ENCODE measurements around the gene ERAS.

Gene ERAS

DNA sequence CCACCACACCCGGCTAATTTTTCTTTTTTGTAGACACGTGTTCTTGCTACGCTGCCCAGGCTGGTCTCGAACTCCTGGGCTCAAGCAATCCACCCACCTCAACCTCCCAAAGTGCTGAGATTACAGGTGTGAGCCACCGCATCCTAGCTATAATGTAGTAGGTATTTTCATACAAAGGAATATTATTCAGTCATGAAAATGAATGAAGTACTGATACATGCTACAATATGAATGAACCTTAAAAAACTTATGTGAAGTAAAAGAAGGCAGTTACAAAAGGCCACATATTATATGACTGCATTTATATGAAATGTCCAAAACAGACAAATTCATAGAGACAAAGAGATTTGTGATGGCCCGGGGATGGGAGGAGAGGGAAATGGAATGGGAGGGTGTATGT, 44.6 kb upstream of the ERAS start:
- Histone ChIP-seq H3K9ac (ENCODE audit: low read depth, low read length) (no peak overlapping the region), H3K79me2 (ENCODE audit: insufficient read depth, low read length) (no peaks in the 10 kb centered on the region), H3K4me2 (ENCODE audit: insufficient read depth, low read length) (no peak overlapping the region), H3K27ac (ENCODE audit: low read length) (no peak overlapping the region), H3K4me1 (ENCODE audit: insufficient read depth, low read length) (no peaks in the 10 kb centered on the region), H2AFZ (ENCODE audit: low read depth, low read length) (no peak overlapping the region), H3K27me3 (ENCODE audit: insufficient read depth, low read length, poor library complexity) (no peaks in the 10 kb centered on the region), H3K4me3 (ENCODE audit: low read depth in 1 of 2, low read length in 2 of 2) (no peak overlapping the region), H4K20me1 (ENCODE audit: insufficient read depth, low read length) (no peaks in the 10 kb centered on the region), H3K9me3 (ENCODE audit: insufficient read depth, low read length, severe bottlenecking) (no peaks in the 10 kb centered on the region), H3K36me3 (ENCODE audit: insufficient read depth, low read length) (no peaks in the 10 kb centered on the region)
- ATAC-seq (ENCODE audit: insufficient read depth, low read depth) (no peak), DNase-seq (no peak)
- TF ChIP-seq EZH2 (IDR thresholded peaks at IDR 0.05; ENCODE audit: borderline replicate concordance, low read depth, low read length, severe bottlenecking) = no peak
- TF ChIP-seq, protein P1, sequence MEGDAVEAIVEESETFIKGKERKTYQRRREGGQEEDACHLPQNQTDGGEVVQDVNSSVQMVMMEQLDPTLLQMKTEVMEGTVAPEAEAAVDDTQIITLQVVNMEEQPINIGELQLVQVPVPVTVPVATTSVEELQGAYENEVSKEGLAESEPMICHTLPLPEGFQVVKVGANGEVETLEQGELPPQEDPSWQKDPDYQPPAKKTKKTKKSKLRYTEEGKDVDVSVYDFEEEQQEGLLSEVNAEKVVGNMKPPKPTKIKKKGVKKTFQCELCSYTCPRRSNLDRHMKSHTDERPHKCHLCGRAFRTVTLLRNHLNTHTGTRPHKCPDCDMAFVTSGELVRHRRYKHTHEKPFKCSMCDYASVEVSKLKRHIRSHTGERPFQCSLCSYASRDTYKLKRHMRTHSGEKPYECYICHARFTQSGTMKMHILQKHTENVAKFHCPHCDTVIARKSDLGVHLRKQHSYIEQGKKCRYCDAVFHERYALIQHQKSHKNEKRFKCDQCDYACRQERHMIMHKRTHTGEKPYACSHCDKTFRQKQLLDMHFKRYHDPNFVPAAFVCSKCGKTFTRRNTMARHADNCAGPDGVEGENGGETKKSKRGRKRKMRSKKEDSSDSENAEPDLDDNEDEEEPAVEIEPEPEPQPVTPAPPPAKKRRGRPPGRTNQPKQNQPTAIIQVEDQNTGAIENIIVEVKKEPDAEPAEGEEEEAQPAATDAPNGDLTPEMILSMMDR (IDR thresholded peaks at IDR 0.05; ENCODE audit: borderline replicate concordance, extremely low read depth, low read length, poor library complexity, severe bottlenecking) = no peak

DNA sequence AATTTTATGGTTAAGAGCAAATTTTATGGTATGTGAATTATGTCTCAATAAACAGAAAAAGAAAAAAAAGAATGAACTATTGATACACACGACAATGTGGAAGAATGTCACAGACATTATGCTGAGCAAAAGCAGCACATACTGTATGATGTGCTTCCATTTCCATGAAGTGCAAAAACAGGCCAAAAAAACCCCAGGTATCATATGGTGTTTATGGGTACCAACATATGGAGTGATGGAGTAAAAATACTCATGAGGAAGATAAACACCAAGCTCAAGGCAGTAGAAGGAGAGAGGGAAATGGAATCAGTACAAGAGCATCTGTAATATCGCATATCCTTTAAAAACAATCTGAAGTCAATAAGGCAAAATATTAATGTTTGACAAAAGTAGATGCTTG, 44.1 kb upstream of the ERAS start:
- no peaks in the 10 kb centered on the region for H4K20me1 ChIP-seq (ENCODE audit: insufficient read depth, low read length)
- DNase-seq (no peak), ATAC-seq (ENCODE audit: insufficient read depth, low read depth) (no peak)
- TF ChIP-seq EZH2 (IDR thresholded peaks at IDR 0.05; ENCODE audit: borderline replicate concordance, low read depth, low read length, severe bottlenecking) = no peak
- TF ChIP-seq, protein P1 (IDR thresholded peaks at IDR 0.05; ENCODE audit: borderline replicate concordance, extremely low read depth, low read length, poor library complexity, severe bottlenecking) = no peak
- no peaks in the 10 kb centered on the region for H3K27me3 ChIP-seq (ENCODE audit: insufficient read depth, low read length, poor library complexity)
- no peak overlapping the region for H2AFZ ChIP-seq (ENCODE audit: low read depth, low read length)
- no peaks in the 10 kb centered on the region for H3K79me2 ChIP-seq (ENCODE audit: insufficient read depth, low read length)
- H3K4me3 ChIP-seq (ENCODE audit: low read depth in 1 of 2, low read length in 2 of 2) = no peak overlapping the region
- H3K36me3 ChIP-seq (ENCODE audit: insufficient read depth, low read length) = no peaks in the 10 kb centered on the region
- no peak overlapping the region for H3K27ac ChIP-seq (ENCODE audit: low read length)
- H3K4me1 ChIP-seq (ENCODE audit: insufficient read depth, low read length) = no peaks in the 10 kb centered on the region
- no peak overlapping the region for H3K9ac ChIP-seq (ENCODE audit: low read depth, low read length)
- H3K9me3 ChIP-seq (ENCODE audit: insufficient read depth, low read length, severe bottlenecking) = no peaks in the 10 kb centered on the region
- no peak overlapping the region for H3K4me2 ChIP-seq (ENCODE audit: insufficient read depth, low read length)

DNA sequence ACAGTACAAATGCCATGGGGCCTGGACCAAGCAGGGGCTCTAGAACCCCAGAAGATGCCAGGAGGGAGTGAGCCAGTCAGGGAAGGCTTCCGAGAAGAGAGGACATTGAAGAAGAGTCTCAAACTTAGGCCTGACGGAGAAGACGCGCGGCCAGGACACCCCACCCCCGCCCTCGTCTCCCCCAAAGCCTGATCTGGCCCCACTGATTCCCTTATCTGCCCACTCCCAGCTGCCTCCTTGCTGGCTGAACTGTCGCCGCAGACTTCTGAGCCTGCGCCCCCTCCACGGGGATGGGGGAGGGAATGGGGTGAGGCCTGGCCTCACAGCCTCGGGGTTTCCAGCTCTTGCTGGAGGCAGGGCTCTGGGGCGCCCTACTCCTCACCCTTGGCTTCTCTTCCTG, 43.5 kb upstream of the ERAS start:
- Histone ChIP-seq H3K27me3 (ENCODE audit: insufficient read depth, low read length, poor library complexity) (no peaks in the 10 kb centered on the region), H3K4me1 (ENCODE audit: insufficient read depth, low read length) (no peaks in the 10 kb centered on the region), H3K27ac (ENCODE audit: low read length) (no peak overlapping the region), H3K36me3 (ENCODE audit: insufficient read depth, low read length) (no peaks in the 10 kb centered on the region), H3K9me3 (ENCODE audit: insufficient read depth, low read length, severe bottlenecking) (no peaks in the 10 kb centered on the region), H3K79me2 (ENCODE audit: insufficient read depth, low read length) (no peaks in the 10 kb centered on the region), H3K9ac (ENCODE audit: low read depth, low read length) (no peak overlapping the region), H3K4me2 (ENCODE audit: insufficient read depth, low read length) (no peak overlapping the region), H4K20me1 (ENCODE audit: insufficient read depth, low read length) (no peaks in the 10 kb centered on the region), H2AFZ (ENCODE audit: low read depth, low read length) (no peak overlapping the region), H3K4me3 (ENCODE audit: low read depth in 1 of 2, low read length in 2 of 2) (no peak overlapping the region)
- TF ChIP-seq, protein P1 (IDR thresholded peaks at IDR 0.05; ENCODE audit: borderline replicate concordance, extremely low read depth, low read length, poor library complexity, severe bottlenecking) = no peak
- TF ChIP-seq EZH2 (IDR thresholded peaks at IDR 0.05; ENCODE audit: borderline replicate concordance, low read depth, low read length, severe bottlenecking) = no peak
- no peak for ATAC-seq (ENCODE audit: insufficient read depth, low read depth)
- DNase-seq = no peak

DNA sequence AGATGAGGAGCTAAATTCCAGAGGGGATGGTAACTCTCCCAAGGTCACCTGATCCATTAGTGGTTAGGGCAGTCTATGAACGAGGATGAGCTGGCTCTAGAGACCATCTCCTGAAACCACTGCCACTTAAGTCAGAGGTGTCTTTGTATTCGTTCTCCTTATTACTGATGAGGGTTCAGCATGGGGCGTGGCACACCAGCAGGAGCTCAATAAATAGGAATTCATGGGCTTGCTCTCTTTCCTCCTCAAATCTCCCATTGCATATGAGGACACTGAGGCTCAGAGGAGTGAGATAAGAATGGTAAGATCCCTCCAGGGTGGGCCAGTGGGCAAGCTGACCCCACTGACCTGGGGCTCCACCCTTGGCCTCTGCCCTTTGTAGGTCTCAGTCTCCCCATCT, 41.6 kb upstream of the ERAS start:
- no peaks in the 10 kb centered on the region for H3K79me2 ChIP-seq (ENCODE audit: insufficient read depth, low read length)
- H3K9me3 ChIP-seq (ENCODE audit: insufficient read depth, low read length, severe bottlenecking) = no peaks in the 10 kb centered on the region
- H3K27ac ChIP-seq (ENCODE audit: low read length) = no peak overlapping the region
- no peaks in the 10 kb centered on the region for H3K27me3 ChIP-seq (ENCODE audit: insufficient read depth, low read length, poor library complexity)
- no peaks in the 10 kb centered on the region for H3K36me3 ChIP-seq (ENCODE audit: insufficient read depth, low read length)
- TF ChIP-seq, protein P1 (IDR thresholded peaks at IDR 0.05; ENCODE audit: borderline replicate concordance, extremely low read depth, low read length, poor library complexity, severe bottlenecking) = no peak
- TF ChIP-seq EZH2 (IDR thresholded peaks at IDR 0.05; ENCODE audit: borderline replicate concordance, low read depth, low read length, severe bottlenecking) = no peak
- ATAC-seq (ENCODE audit: insufficient read depth, low read depth) (no peak), DNase-seq (no peak)
- no peak overlapping the region for H3K4me3 ChIP-seq (ENCODE audit: low read depth in 1 of 2, low read length in 2 of 2)
- no peak overlapping the region for H2AFZ ChIP-seq (ENCODE audit: low read depth, low read length)
- no peak overlapping the region for H3K9ac ChIP-seq (ENCODE audit: low read depth, low read length)
- no peaks in the 10 kb centered on the region for H4K20me1 ChIP-seq (ENCODE audit: insufficient read depth, low read length)
- no peaks in the 10 kb centered on the region for H3K4me1 ChIP-seq (ENCODE audit: insufficient read depth, low read length)
- H3K4me2 ChIP-seq (ENCODE audit: insufficient read depth, low read length) = no peak overlapping the region
